Loucy (cell line): Measurements from ENCODE around the gene HLA-DOA.

Experiments
- H2AFZ ChIP-seq: fragments of 200-600 bp; sonication (generic); 2 replicates; pipeline ENCODE4 v1.6.0; 2016; ENCODE audit warnings: antibody characterized with exemption, mild to moderate bottlenecking, low read length, moderate library complexity
- H3F3A ChIP-seq: fragments of 200-600 bp; 2 replicates; pipeline ENCODE4 v1.6.0; 2016; ENCODE audit warnings: antibody characterized with exemption, low read depth, mild to moderate bottlenecking
- H3K27me3 ChIP-seq: fragments of 200-600 bp; sonication (generic); 2 replicates; pipeline ENCODE4 v1.6.1; 2014; ENCODE audit warnings: low read length, mild to moderate bottlenecking; ENCODE audit not compliant: insufficient read depth, poor library complexity, severe bottlenecking
- H3K36me3 ChIP-seq: fragments of 200-600 bp; sonication (generic); 2 replicates; pipeline ENCODE4 v1.6.1; 2016; ENCODE audit warnings: low read length; ENCODE audit not compliant: insufficient read depth
- H3K4me1 ChIP-seq: fragments of 200-600 bp; sonication (generic); 2 replicates; pipeline ENCODE4 v1.5.1; 2014; ENCODE audit warnings: low read length, mild to moderate bottlenecking; ENCODE audit not compliant: insufficient read depth, poor library complexity, severe bottlenecking
- H3K4me2 ChIP-seq: fragments of 200-600 bp; sonication (generic); 2 replicates; pipeline ENCODE4 v1.6.0; 2014; ENCODE audit warnings: antibody characterized with exemption, low read length, low read depth, mild to moderate bottlenecking; ENCODE audit not compliant: poor library complexity, severe bottlenecking
- H3K4me3 ChIP-seq: fragments of 200-600 bp; sonication (generic); 2 replicates; pipeline ENCODE4 v1.5.1; 2014; ENCODE audit warnings: low read length, mild to moderate bottlenecking, mixed read lengths; ENCODE audit not compliant: poor library complexity, severe bottlenecking
- H3K79me2 ChIP-seq: fragments of 200-600 bp; sonication (generic); 2 replicates; pipeline ENCODE4 v1.6.1; 2014; ENCODE audit warnings: low read length; ENCODE audit not compliant: insufficient read depth
- H3K9ac ChIP-seq: fragments of 200-600 bp; sonication (generic); 2 replicates; pipeline ENCODE4 v1.6.0; 2014; ENCODE audit warnings: mild to moderate bottlenecking, low read depth, low read length, moderate library complexity; ENCODE audit not compliant: poor library complexity, severe bottlenecking
- H3K9me2 ChIP-seq: fragments of 200-600 bp; sonication (generic); replicated peaks from 2 replicates; pipeline ENCODE4 v1.6.1; 2016; ENCODE audit warnings: low read depth, low read length, mixed read lengths
- H3K9me3 ChIP-seq: fragments of 200-600 bp; sonication (generic); 2 replicates; pipeline ENCODE4 v1.6.1; 2014; ENCODE audit warnings: mild to moderate bottlenecking, antibody characterized with exemption, low read length, low read depth; ENCODE audit not compliant: insufficient read depth
- H4K20me1 ChIP-seq: fragments of 200-600 bp; sonication (generic); 2 replicates; pipeline ENCODE4 v1.6.0; 2014; ENCODE audit warnings: antibody characterized with exemption, low read length, mild to moderate bottlenecking; ENCODE audit not compliant: insufficient read depth, poor library complexity, severe bottlenecking
- EZH2phosphoT487 ChIP-seq: fragments of 200-600 bp; IDR thresholded peaks from 2 replicates; pipeline ENCODE4 v1.6.1; 2018; ENCODE audit warnings: antibody characterized with exemption, mild to moderate bottlenecking, moderate library complexity, borderline replicate concordance
- TF ChIP-seq, protein P1 (sequence below): fragments of 200-600 bp; sonication (generic); conservative IDR thresholded peaks from 2 replicates; pipeline ENCODE4 v1.5.1; 2014; ENCODE audit warnings: mild to moderate bottlenecking, antibody characterized with exemption, low read length

Gene HLA-DOA

DNA sequence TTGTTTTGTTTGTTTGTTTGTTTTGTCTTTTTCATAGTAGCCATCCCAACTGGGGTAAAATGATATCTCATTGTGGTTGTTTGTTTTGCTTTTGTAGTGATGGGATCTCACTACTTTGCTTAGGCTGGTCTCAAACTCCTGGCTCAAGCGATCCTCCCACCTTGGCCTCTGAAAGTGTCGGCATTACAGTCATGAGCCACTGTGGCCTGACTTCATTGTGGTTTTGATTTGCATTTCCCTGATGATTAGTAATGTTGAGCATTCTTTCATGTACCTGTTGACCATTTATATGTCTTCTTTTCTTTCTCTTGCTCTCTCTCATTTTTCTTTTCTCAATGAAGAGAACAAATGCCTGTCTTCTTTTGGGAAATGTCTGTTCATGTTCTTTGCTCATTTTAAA is 30.8 kb upstream of the HLA-DOA start:
- Histone ChIP-seq H3K9me2 (no peaks in the 10 kb centered on the region), H3K4me3 (no peak overlapping the region), H4K20me1 (no peaks in the 10 kb centered on the region), H2AFZ (no peak overlapping the region), H3K9ac (no peak overlapping the region), H3K4me2 (no peak overlapping the region), H3K36me3 (no peaks in the 10 kb centered on the region), H3F3A (no peaks in the 10 kb centered on the region), H3K9me3 (no peaks in the 10 kb centered on the region), H3K27me3 (peaks cover 27% of the 10 kb centered on the region), H3K4me1 (no peaks in the 10 kb centered on the region), H3K79me2 (no peaks in the 10 kb centered on the region)
- TF ChIP-seq, protein P1, sequence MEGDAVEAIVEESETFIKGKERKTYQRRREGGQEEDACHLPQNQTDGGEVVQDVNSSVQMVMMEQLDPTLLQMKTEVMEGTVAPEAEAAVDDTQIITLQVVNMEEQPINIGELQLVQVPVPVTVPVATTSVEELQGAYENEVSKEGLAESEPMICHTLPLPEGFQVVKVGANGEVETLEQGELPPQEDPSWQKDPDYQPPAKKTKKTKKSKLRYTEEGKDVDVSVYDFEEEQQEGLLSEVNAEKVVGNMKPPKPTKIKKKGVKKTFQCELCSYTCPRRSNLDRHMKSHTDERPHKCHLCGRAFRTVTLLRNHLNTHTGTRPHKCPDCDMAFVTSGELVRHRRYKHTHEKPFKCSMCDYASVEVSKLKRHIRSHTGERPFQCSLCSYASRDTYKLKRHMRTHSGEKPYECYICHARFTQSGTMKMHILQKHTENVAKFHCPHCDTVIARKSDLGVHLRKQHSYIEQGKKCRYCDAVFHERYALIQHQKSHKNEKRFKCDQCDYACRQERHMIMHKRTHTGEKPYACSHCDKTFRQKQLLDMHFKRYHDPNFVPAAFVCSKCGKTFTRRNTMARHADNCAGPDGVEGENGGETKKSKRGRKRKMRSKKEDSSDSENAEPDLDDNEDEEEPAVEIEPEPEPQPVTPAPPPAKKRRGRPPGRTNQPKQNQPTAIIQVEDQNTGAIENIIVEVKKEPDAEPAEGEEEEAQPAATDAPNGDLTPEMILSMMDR: no peak
- TF ChIP-seq EZH2phosphoT487: no peak

DNA sequence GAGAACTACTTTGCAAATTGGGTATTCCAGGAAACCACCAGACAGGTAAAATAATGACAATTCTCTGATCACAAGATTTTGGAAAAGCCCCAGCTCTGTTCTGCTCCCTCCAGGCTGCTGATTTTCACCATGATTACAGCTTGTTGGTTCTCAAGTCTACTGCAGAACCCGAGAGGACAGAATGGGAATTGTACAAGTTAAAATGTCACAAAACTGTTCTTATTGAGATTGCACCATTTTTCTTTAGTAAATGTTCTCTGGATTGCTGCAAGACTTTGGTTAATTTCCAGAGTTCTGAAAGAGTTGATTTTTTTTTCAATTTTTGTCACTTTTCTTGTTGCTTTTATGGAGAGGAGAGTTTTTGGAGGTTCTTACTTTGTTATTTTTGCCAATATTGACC is 27.1 kb upstream of the HLA-DOA start:
- TF ChIP-seq, protein P1: no peak
- no peak for TF ChIP-seq EZH2phosphoT487
- Histone ChIP-seq H3K36me3 (no peaks in the 10 kb centered on the region), H3K9me3 (no peaks in the 10 kb centered on the region), H3K79me2 (no peaks in the 10 kb centered on the region), H2AFZ (no peak overlapping the region), H3K4me1 (no peaks in the 10 kb centered on the region), H3F3A (no peaks in the 10 kb centered on the region), H3K9me2 (no peaks in the 10 kb centered on the region), H3K9ac (no peak overlapping the region), H3K27me3 (peaks cover 56% of the 10 kb centered on the region), H3K4me3 (no peak overlapping the region), H4K20me1 (no peaks in the 10 kb centered on the region), H3K4me2 (no peak overlapping the region)

DNA sequence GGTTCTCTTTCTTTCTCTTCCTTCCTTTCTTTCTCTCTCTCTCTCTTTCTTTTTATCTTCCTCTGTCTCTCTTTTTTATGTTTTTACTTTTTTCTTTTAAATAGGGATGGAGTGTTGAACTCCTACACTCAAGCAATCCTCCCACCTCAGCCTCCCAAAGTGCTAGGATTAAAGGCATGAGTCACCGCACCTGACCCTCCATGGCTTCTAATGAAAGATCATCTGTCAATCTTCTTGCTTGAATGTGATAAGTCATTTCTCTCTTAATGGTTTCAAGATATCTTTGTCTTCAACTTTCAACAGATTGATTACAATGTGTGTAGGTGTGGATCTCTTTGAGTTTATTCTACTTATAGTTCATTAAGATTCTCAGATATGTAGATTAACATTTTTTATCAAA is 25.2 kb upstream of the HLA-DOA start:
- H3K4me1 ChIP-seq: no peaks in the 10 kb centered on the region

More for the DNA sequence above, 25.2 kb upstream of the HLA-DOA start:
- Histone ChIP-seq H3K9me2 (no peaks in the 10 kb centered on the region), H3K9ac (no peak overlapping the region), H3K27me3 (peaks cover 56% of the 10 kb centered on the region), H4K20me1 (no peaks in the 10 kb centered on the region), H3K9me3 (no peaks in the 10 kb centered on the region), H3K4me3 (no peak overlapping the region), H3K36me3 (no peaks in the 10 kb centered on the region), H2AFZ (no peak overlapping the region), H3F3A (no peaks in the 10 kb centered on the region), H3K79me2 (no peaks in the 10 kb centered on the region), H3K4me2 (no peak overlapping the region)
- TF ChIP-seq EZH2phosphoT487: no peak
- TF ChIP-seq, protein P1: no peak
